Measurements from ENCODE around the gene NFAT5.
"Not testable (repeated sequence)": the region's sequence is repeated elsewhere in the genome, so short reads cannot be mapped to it uniquely, and the experiment has no call there.

Gene NFAT5

DNA sequence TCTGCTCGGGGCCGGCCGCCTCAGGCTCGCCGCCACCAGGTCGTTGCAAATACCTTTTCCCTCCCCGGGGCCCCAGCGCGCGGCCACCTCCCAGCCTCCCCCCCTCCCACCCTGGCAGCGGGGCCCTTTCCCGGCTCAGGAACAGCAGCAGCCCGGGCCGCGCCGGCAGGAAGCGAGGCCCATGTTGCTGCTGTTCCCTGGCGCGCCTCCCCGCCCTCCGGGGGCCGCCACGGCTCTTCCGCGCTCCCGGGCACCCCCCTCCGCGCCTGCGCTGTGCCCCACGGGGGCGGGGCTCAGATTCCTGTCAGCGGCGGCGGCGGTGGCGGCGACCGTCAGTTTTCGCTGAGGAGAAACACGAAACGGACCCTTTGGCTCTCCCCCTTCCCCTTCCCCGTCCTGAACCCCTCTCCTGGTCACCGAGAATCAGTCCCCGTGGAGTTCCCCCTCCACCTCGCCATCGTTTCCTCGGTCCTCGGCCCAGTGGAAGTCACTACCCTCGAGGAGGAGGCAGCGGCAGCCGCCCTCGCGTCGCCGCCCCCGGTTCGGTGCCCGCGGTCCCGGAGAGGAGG is at the start of gene NFAT5:
Gene NFAT5, plus strand, starts transcription at position 296 of the 569 bp plus-strand sequence. CDS start 336 bp downstream, outside the sequence.
- peak; percentile 82 for DNase-seq

GRCh38 chr16:69517914-69518313 is 47.9 kb upstream of the NFAT5 start:
- not testable (repeated sequence) for DNase-seq

- no peak for DNase-seq
These were observed 45.4 kb upstream of the NFAT5 start for GRCh38 chr16:69520413-69520799.

DNA sequence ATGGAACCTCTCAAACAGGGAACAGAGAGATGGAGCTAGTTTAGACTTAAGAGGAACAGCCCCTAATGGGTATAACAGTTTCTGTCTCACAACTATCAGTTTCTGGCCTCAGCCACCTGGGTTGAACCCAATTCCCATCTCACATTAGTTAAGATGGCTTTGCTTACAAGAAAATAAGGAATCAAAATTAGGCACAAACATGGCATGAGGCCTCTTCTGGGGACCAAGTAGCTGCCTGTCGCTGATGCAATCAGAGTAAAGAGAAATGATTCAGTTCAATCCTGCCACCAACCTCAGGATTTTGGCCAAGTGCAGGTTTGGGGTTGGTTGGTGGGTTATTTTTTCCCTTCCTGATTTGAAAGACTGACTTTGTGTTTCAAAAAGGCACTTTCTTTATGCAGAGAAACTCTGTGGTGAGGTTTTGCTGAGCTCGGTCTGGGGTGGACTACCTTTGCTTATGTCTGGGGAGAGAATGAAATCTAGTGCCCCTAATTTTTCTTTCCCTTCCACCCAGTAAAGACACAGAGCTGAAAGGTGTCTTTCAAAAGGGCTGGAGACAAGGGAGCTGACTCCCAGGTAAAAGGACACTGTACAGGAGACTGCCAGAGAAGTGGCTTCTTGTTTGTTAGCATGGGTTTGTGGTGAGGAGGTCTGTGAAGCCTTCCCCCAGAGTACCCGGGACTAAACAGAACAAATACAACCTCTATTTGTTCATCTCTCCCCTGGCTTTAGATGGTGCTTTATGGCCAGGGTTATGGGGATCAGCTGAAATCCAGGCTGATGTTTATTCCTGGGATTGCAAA is 44.8 kb upstream of the NFAT5 start:
- DNase-seq: no peak

- no peak for DNase-seq
These were observed 43.7 kb upstream of the NFAT5 start for GRCh38 chr16:69522041-69522578.

DNA sequence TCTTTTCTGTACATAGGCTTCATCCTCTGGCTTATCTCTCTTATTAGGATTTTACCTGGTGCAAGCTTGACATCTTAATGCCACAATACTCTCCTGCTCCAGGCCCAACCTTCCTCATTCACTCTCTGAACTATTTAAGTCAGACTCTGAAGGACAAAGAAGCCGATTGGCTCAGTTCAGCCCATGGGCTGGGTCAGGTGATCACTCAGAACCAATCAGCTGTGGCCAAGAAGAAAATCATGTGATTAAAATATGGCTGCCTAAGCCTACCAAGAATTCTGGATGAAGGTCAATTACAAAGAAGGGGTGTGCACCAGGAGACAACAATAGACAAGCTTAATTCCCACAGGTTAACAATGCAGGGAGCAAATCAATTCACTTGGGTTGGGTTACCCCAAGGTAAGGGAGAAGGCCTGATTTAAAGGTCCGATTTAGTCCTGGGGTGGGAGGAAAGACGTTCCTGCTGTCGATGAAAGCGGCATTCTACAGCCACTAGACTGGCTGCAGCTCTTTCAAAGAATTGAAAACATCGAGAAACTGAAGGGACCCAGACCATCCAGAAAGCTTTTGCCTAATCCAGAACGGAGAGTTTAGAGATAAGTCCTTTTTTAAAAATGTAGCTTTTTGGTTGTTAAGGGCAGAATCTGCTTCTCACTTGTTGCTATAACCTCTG is 42.9 kb upstream of the NFAT5 start:
- DNase-seq: no peak

DNA sequence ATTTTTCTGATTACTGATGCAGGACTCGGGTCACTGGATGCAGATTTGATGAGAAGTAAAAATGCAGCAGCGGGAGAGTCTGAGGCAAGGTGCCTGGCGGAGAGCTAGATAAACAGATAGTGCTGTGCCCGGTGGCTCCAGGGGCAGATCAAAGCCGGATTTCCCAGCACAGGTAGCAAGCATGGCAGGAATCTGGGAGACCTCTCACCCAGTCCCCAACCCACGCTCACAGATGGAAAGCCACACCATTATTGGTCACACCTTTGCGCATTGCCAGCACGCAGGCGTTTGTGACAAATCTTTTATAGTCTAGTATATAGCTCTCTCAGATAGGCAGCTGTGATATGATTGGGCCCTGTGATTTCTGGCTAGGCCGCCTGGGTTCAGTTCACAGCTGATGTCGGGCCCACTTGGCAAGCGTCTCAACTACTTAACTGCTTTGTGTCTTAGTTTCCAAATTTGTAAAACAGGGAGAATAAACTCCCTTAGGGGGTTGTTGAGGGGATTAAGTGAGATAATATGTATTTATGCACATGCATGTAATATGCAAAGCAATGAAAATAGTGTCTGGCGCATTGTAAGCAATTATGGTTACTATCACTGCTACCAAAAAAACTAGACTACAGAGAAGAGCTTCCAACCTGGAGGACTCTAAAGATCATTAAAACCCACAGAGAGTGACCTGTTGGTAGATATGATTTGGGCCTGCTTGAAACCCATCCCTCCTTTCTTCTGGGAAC is 42.0 kb upstream of the NFAT5 start:
- DNase-seq: no peak

GRCh38 chr16:69526831-69527655 is 38.7 kb upstream of the NFAT5 start:
- DNase-seq: no peak

- DNase-seq: no peak
These were observed 33.8 kb upstream of the NFAT5 start for GRCh38 chr16:69531988-69532387.

GRCh38 chr16:69532641-69533455 is 32.9 kb upstream of the NFAT5 start:
- DNase-seq: no peak

GRCh38 chr16:69534720-69535119 is 31.0 kb upstream of the NFAT5 start:
- DNase-seq: no peak

GRCh38 chr16:69535123-69536050 is 30.4 kb upstream of the NFAT5 start:
- no peak for DNase-seq

DNA sequence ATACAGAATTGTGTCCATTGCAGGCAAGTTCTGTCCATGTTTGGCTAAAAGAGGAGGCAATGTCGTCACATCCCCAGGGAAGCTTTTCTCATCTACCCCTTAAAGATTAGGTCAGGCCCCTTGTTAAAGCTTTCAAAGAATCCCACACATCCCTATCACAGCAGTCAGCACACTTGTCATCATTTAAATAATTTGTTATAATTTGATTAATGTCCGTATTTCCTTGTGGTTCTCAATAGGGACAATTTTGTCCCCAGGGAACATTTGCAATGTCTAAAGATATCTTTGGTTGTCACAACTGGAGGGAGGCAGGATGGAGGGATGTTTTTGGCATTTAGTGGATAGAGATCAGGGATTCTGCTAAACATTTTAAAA is 28.1 kb upstream of the NFAT5 start:
- DNase-seq: no peak

DNA sequence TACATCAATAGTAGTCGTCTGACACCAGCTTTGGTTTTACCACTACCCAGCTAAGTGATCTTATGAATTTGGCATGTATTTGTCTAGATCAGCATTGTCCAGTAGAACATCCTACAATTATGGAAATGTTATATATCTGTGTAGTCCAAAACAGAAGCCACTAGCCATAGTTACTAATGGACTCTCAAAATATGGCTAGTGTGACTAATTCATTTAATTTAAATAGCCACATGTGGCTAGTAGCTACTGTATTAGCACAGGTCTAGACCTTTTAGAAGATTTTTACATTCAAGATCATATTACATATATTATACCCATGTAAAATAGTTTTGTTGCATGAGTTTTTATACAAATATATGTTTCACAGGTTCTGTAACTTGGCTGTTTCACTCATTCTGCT is 27.0 kb upstream of the NFAT5 start:
- no peak for DNase-seq

DNA sequence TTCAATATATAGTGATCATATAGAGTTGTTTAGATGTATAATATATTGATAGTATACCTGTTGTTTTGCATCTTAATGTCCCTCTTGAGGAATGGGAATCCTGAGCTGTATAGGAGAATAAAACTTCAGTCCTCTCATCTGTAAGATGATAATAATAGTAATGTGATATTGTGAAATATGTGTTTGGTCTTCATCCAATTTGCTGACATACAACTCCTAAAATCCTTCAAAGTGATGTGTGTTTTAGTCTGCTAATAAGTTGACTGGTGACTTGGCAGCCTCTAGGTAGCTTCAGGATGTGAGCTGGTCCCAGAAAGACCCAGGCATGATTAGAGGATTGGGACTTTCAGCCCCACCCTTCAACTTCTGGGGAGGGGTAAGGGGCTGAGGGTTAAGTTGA is 22.8 kb upstream of the NFAT5 start:
- DNase-seq: no peak

GRCh38 chr16:69544088-69544487 is 21.7 kb upstream of the NFAT5 start:
- DNase-seq: no peak

DNA sequence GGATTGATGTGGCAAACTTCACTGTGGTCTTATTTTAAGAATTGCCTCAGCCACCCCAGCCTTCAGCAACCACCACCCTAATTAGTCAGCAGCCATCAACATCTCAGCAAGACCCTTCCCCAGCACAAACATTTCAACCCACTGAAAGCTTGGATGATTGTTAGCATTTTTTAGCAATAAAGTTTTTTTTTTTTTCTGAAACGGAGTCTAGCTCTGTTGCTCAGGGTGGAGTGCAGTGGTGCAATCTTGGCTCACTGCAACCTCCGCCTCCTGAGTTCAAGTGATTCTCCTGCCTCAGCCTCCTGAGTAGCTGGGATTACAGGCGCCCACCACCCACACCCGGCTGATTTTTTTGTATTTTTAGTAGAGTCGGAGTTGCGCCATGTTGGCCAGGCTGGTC is 19.1 kb upstream of the NFAT5 start:
- DNase-seq: not testable (repeated sequence)

DNA sequence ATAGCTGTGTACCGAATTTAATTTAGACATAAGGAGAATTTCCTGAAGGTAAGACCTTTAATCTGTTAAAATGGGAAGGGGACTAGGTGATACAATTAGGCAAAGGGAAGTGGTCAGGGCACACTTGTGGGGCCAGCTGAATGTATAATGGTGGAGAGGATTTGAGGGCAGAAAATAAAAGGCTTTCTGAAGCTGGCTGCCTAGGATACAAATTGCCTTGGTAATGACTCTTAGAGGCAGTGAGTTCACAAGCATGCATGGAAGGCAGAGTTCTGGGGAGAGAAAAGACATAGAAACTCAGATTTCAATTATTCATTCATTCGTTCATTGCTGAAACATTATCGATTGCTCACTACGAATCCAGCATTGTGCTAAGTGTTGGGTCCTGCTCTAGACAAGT is 12.4 kb upstream of the NFAT5 start:
- no peak for DNase-seq

DNA sequence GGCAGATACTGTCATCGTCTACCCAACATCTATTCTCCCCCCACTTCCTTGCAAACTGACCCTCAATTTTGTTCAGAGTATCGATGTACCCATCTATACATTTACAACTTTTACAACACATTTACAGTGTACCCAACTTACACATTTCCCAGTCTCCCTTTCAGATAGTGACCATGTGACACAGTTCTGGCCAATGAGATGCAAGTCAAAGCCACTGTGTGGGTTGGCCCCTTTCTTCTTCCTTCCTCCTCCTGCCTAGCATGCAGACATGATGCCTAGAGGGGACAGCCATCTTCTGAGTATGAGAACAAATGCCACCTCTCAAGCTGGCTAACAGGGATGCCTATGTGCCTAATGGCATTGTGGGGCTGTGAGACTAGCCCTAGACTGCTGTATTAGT is 11.3 kb upstream of the NFAT5 start:
- DNase-seq: no peak

DNA sequence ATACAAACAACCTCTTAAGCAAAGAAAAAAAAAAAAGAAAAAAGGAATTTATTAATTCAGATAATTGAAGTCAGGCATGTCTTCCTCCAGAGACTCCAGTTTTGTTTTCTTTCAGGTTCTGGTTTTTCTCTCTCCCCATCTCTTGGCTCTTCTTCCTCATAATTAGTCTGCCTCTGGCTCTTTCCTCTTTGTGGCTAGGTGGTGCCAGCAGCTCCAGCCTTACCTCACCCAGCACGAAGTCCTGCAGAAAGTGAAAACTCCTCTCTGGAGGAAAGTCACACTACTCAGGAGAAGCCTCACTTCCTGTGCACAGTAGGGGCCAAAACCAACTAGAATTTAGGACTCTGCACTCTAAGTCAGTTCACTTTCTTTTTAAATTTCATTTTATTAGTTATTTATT is 10.3 kb upstream of the NFAT5 start:
- no peak for DNase-seq
